Thyroid gland (tissue), 4 donors: ENCODE results near the gene DLG2.

Experiments used
- POLR2A ChIP-seq, 2 donors: fragments of 450-650 bp; IDR thresholded peaks; one replicate each; pipeline ENCODE4 v1.6.1; 2017; ENCODE audit warnings: antibody characterized with exemption in 2 of 2, mild to moderate bottlenecking in 2 of 2, moderate library complexity in 1 of 2
- TF ChIP-seq, protein P1 (sequence below), 6 experiments: fragments of 200-600 bp in 3 of 6; fragments of 450-650 bp in 3 of 6; sonication (generic) in 3 of 6; IDR thresholded peaks; one replicate each; pipeline ENCODE4 v1.5.1; 2016 to 2019; ENCODE audit warnings: antibody characterized with exemption in 6 of 6, mild to moderate bottlenecking in 2 of 6, inconsistent platforms in 1 of 6, moderate library complexity in 1 of 6

- no peak for TF ChIP-seq POLR2A (IDR thresholded peaks at IDR 0.05)
- TF ChIP-seq, protein P1, sequence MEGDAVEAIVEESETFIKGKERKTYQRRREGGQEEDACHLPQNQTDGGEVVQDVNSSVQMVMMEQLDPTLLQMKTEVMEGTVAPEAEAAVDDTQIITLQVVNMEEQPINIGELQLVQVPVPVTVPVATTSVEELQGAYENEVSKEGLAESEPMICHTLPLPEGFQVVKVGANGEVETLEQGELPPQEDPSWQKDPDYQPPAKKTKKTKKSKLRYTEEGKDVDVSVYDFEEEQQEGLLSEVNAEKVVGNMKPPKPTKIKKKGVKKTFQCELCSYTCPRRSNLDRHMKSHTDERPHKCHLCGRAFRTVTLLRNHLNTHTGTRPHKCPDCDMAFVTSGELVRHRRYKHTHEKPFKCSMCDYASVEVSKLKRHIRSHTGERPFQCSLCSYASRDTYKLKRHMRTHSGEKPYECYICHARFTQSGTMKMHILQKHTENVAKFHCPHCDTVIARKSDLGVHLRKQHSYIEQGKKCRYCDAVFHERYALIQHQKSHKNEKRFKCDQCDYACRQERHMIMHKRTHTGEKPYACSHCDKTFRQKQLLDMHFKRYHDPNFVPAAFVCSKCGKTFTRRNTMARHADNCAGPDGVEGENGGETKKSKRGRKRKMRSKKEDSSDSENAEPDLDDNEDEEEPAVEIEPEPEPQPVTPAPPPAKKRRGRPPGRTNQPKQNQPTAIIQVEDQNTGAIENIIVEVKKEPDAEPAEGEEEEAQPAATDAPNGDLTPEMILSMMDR (IDR thresholded peaks at IDR 0.05) = no peak
Observed at GRCh38 chr11:83979593-83979992, 1647.6 kb downstream of the DLG2 start.
